H9 (cell line): ENCODE measurements around the gene MGST2. TPM values are rescaled to one million over a fixed set of nuclear protein-coding genes. Genes with fewer than 3 reads are reported as not detected.
A peak's percentile ranks its signal among the peaks of the same experiment; 100 is the strongest.

ENCODE experiments used
- DNase-seq: peaks from one replicate; pipeline ENCODE4 v3.0.0-alpha.2; 2017
- H2AFZ ChIP-seq: one replicate; pipeline ENCODE4 v1.6.1; 2013; ENCODE audit warnings: mild to moderate bottlenecking, low read length, control low read depth, moderate library complexity
- H2AK5ac ChIP-seq: 2 replicates; pipeline ENCODE4 v1.6.1; 2013; ENCODE audit warnings: low read length, control low read depth, mixed read lengths; ENCODE audit not compliant: insufficient read length
- H2BK120ac ChIP-seq: one replicate; pipeline ENCODE4 v1.6.1; 2013; ENCODE audit warnings: low read depth, mild to moderate bottlenecking, low read length, control low read depth, inconsistent platforms; ENCODE audit not compliant: poor library complexity, severe bottlenecking
- H2BK12ac ChIP-seq: 2 replicates; pipeline ENCODE4 v1.6.1; 2013; ENCODE audit warnings: low read length, control low read depth, mixed read lengths, low read depth; ENCODE audit not compliant: insufficient read length
- H2BK15ac ChIP-seq: 2 replicates; pipeline ENCODE4 v1.6.1; 2013; ENCODE audit warnings: low read depth, low read length, control low read depth
- H2BK20ac ChIP-seq: one replicate; pipeline ENCODE4 v1.6.1; 2013; ENCODE audit warnings: low read depth, mild to moderate bottlenecking, low read length, control low read depth, inconsistent platforms; ENCODE audit not compliant: poor library complexity, severe bottlenecking
- H2BK5ac ChIP-seq: 2 replicates; pipeline ENCODE4 v1.6.1; 2013; ENCODE audit warnings: low read length, control low read depth, mixed read lengths; ENCODE audit not compliant: insufficient read length
- H3K14ac ChIP-seq: 2 replicates; pipeline ENCODE4 v1.6.1; 2013; ENCODE audit warnings: low read length, control low read depth; ENCODE audit not compliant: insufficient read depth
- H3K18ac ChIP-seq: 2 replicates; pipeline ENCODE4 v1.6.1; 2013; ENCODE audit warnings: low read depth, mild to moderate bottlenecking, mixed read lengths, low read length, control low read depth; ENCODE audit not compliant: insufficient read length
- H3K23ac ChIP-seq: 2 replicates; pipeline ENCODE4 v1.6.1; 2013; ENCODE audit warnings: low read length, control low read depth, mixed read lengths, low read depth; ENCODE audit not compliant: insufficient read length
- H3K23me2 ChIP-seq: 2 replicates; pipeline ENCODE4 v1.6.1; 2013; ENCODE audit warnings: low read depth, mild to moderate bottlenecking, mixed read lengths, low read length, control low read depth; ENCODE audit not compliant: insufficient read length, poor library complexity, severe bottlenecking
- H3K27ac ChIP-seq: 2 replicates; pipeline ENCODE4 v1.5.1; 2013; ENCODE audit warnings: low read length, control low read depth, mixed read lengths, low read depth; ENCODE audit not compliant: insufficient read length
- H3K27me3 ChIP-seq: 2 replicates; pipeline ENCODE4 v1.6.1; 2013; ENCODE audit warnings: low read length, control low read depth, inconsistent platforms; ENCODE audit not compliant: insufficient read depth
- H3K4ac ChIP-seq: 2 replicates; pipeline ENCODE4 v1.6.1; 2013; ENCODE audit warnings: low read depth, mild to moderate bottlenecking, control low read depth, inconsistent platforms, low read length, moderate library complexity
- H3K4me1 ChIP-seq: 2 replicates; pipeline ENCODE4 v1.6.1; 2013; ENCODE audit warnings: low read length, control low read depth, inconsistent platforms; ENCODE audit not compliant: insufficient read depth
- H3K4me2 ChIP-seq: 2 replicates; pipeline ENCODE4 v1.6.1; 2013; ENCODE audit warnings: low read length, control low read depth, mixed read lengths; ENCODE audit not compliant: insufficient read length, insufficient read depth
- H3K56ac ChIP-seq: 2 replicates; pipeline ENCODE4 v1.6.1; 2013; ENCODE audit warnings: low read depth, mild to moderate bottlenecking, mixed read lengths, low read length, control low read depth; ENCODE audit not compliant: insufficient read length
- H3K79me1 ChIP-seq: 2 replicates; pipeline ENCODE4 v1.6.1; 2013; ENCODE audit warnings: low read depth, mild to moderate bottlenecking, moderate library complexity, low read length, control low read depth, inconsistent platforms; ENCODE audit not compliant: insufficient read depth, poor library complexity, severe bottlenecking
- H3K79me2 ChIP-seq: 2 replicates; pipeline ENCODE4 v1.6.1; 2013; ENCODE audit warnings: low read length, control low read depth, inconsistent platforms; ENCODE audit not compliant: insufficient read depth
- H3K9ac ChIP-seq: 2 replicates; pipeline ENCODE4 v1.6.1; 2013; ENCODE audit warnings: low read length, control low read depth, mixed read lengths; ENCODE audit not compliant: insufficient read length; ENCODE audit errors: extremely low read depth
- H3K9me3 ChIP-seq: one replicate; pipeline ENCODE4 v1.6.1; 2013; ENCODE audit warnings: low read depth, low read length, inconsistent platforms; ENCODE audit not compliant: control insufficient read depth
- H3T11ph ChIP-seq: one replicate; pipeline ENCODE4 v1.6.1; 2013; ENCODE audit warnings: mild to moderate bottlenecking, low read length, control low read depth, inconsistent platforms
- H4K20me1 ChIP-seq: one replicate; pipeline ENCODE4 v1.6.1; 2013; ENCODE audit not compliant: control insufficient read depth, insufficient read length, insufficient read depth
- H4K5ac ChIP-seq: 2 replicates; pipeline ENCODE4 v1.6.1; 2013; ENCODE audit warnings: low read depth, mild to moderate bottlenecking, mixed read lengths, low read length, control low read depth; ENCODE audit not compliant: insufficient read length
- H4K8ac ChIP-seq: replicated peaks from 2 replicates; pipeline ENCODE4 v1.6.1; 2013; ENCODE audit warnings: low read length, control low read depth, mixed read lengths, low read depth; ENCODE audit not compliant: insufficient read length
- H4K91ac ChIP-seq: 2 replicates; pipeline ENCODE4 v1.6.1; 2013; ENCODE audit warnings: low read depth, mild to moderate bottlenecking, moderate library complexity, mixed read lengths, low read length, control low read depth; ENCODE audit not compliant: insufficient read length
- H3K27ac Mint-ChIP-seq, 3 experiments: 2 replicates in 2 of 3; 3 replicates in 1 of 3; pipeline ENCODE4 v1.8.0; 2020 to 2021; ENCODE audit warnings: mixed read lengths in 3 of 3, mild to moderate bottlenecking in 1 of 3, moderate library complexity in 1 of 3
- H3K27me3 Mint-ChIP-seq: 2 replicates; pipeline ENCODE4 v1.8.0; 2021; ENCODE audit warnings: low read depth, mild to moderate bottlenecking, moderate library complexity, mixed read lengths
- H3K36me3 Mint-ChIP-seq, 3 experiments: 2 replicates in 2 of 3; 3 replicates in 1 of 3; pipeline ENCODE4 v1.8.0; 2020 to 2021; ENCODE audit warnings: low read depth in 3 of 3, mixed read lengths in 3 of 3; ENCODE audit not compliant: insufficient read depth in 1 of 3
- H3K4me1 Mint-ChIP-seq, 2 experiments: 2 replicates each; pipeline ENCODE4 v1.8.0; 2020; ENCODE audit warnings: mixed read lengths in 2 of 2
- H3K4me3 Mint-ChIP-seq, 2 experiments: 2 replicates in 1 of 2; 3 replicates in 1 of 2; pipeline ENCODE4 v1.8.0; 2020 to 2021; ENCODE audit warnings: mild to moderate bottlenecking in 2 of 2, mixed read lengths in 2 of 2, moderate library complexity in 1 of 2
- H3K9me3 Mint-ChIP-seq, 2 experiments: 2 replicates in 1 of 2; 3 replicates in 1 of 2; pipeline ENCODE4 v1.8.0; 2020; ENCODE audit warnings: mild to moderate bottlenecking in 2 of 2, mixed read lengths in 2 of 2, moderate library complexity in 1 of 2
- CTCF ChIP-seq: fragments of 200-600 bp; sonication (generic); conservative IDR thresholded peaks from 3 replicates; pipeline ENCODE4 v1.8.0; 2021; ENCODE audit warnings: antibody characterized with exemption, mild to moderate bottlenecking
- WGBS: extraction: QIAGEN DNeasy Blood & Tissue Kit; methylation state at CpG from one replicate; pipeline ENCODE4 v1.1.7; 2013; ENCODE audit warnings: missing lambda C conversion rate, low lambda C conversion rate, mixed read lengths; ENCODE audit not compliant: insufficient read length; ENCODE audit errors: extremely low coverage; 5-methylcytosine and 5-hydroxymethylcytosine counted together
- total RNA-seq: library from RNA; stranded (reverse); gene quantifications from 2 replicates; pipeline ENCODE4 v1.2.1, GENCODE V29; 2021

The MGST2 gene
- total RNA-seq, 1 experiment from 2014 or later: 6.4 TPM

GRCh38 chr4:139628184-139629012 lies 37.2 kb upstream of the MGST2 start:
- H2BK120ac ChIP-seq: no peak overlapping the region
- H2BK15ac ChIP-seq: no peak overlapping the region
- H3T11ph ChIP-seq: no peak overlapping the region
- no peak overlapping the region for H2AK5ac ChIP-seq
- H3K27me3 ChIP-seq: peaks cover 26% of the 10 kb centered on the region
- Mint-ChIP-seq H3K4me3 (peak overlapping the region; percentile 10 to 61; a peak in 3 of 5 replicates), H3K27me3 (peaks cover 99% of the 10 kb centered on the region), H3K9me3 (peaks cover 0 to 11% of the 10 kb centered on the region in 2 experiments; a peak in 2 of 5 replicates), H3K27ac (no peak overlapping the region), H3K4me1 (peaks cover 34 to 41% of the 10 kb centered on the region in 2 experiments), H3K36me3 (no peaks in the 10 kb centered on the region; a peak in 1 of 7 replicates)
- no peak overlapping the region for H3K18ac ChIP-seq
- WGBS: no CpG with 5 or more reads among the region's 16 CpGs
- H3K56ac ChIP-seq: no peak overlapping the region
- no peak overlapping the region for H2AFZ ChIP-seq
- no peak overlapping the region for H2BK5ac ChIP-seq
- H3K79me1 ChIP-seq: no peaks in the 10 kb centered on the region
- H3K23ac ChIP-seq: no peak overlapping the region
- H3K4ac ChIP-seq: no peak overlapping the region
- peaks cover 6% of the 10 kb centered on the region for H3K4me1 ChIP-seq
- no peaks in the 10 kb centered on the region for H4K20me1 ChIP-seq
- H4K8ac ChIP-seq: no peak overlapping the region
- no peaks in the 10 kb centered on the region; the same call in 1 of the 2 replicates for H3K79me2 ChIP-seq
- H4K91ac ChIP-seq: no peak overlapping the region
- H2BK12ac ChIP-seq: no peak overlapping the region
- TF ChIP-seq CTCF: no peak
- no peak overlapping the region for H2BK20ac ChIP-seq
- H3K9ac ChIP-seq: no peak overlapping the region
- H3K23me2 ChIP-seq: no peaks in the 10 kb centered on the region
- H4K5ac ChIP-seq: no peak overlapping the region
- H3K27ac ChIP-seq: no peak overlapping the region
- no peaks in the 10 kb centered on the region for H3K9me3 ChIP-seq
- peak overlapping the region; percentile 26 for H3K4me2 ChIP-seq
- DNase-seq: peak; percentile 51
- H3K14ac ChIP-seq: no peak overlapping the region; the same call in 1 of the 2 replicates
